ENCODE measurements around the gene WDR31. TPM values are rescaled to one million over a fixed set of nuclear protein-coding genes. Genes with fewer than 3 reads are reported as not detected.

The WDR31 gene
- polyA plus RNA-seq, 1 experiment: 0.97 TPM

DNA sequence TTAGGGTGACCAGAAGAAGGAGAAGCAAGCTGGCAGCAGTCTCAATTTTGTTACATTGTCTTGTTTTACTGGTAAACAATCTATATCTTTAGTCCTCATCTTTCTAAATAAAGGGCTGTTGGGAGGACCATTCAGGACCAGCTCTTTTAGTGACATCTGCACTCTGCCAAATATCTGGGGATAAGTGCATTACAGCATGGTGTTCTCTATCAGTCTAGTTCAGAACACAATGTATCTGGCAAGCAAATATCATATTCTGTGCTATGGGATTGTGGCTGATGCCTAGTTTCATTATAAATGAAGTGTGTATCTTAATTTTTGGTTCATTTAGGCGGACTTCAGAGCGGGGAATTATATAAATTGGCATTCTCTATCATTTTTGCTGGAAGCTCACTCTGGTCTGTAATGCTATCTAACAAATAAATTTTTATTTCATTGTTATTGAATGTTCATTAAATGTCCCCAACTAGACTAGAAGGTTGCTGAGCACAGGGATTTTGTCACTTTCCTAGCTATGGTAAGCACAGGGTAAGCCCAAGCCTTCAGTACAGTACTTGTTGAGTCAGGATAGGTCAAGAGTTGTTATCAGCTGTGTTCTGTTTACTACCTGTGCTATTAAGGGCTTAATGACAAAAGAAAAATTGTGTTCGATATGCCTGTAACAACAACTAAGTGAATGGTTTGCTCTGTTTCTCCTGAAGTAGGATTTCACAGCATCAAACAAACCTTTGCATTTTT lies 11.9 kb downstream of the WDR31 start:
- TF ChIP-seq, protein P1, sequence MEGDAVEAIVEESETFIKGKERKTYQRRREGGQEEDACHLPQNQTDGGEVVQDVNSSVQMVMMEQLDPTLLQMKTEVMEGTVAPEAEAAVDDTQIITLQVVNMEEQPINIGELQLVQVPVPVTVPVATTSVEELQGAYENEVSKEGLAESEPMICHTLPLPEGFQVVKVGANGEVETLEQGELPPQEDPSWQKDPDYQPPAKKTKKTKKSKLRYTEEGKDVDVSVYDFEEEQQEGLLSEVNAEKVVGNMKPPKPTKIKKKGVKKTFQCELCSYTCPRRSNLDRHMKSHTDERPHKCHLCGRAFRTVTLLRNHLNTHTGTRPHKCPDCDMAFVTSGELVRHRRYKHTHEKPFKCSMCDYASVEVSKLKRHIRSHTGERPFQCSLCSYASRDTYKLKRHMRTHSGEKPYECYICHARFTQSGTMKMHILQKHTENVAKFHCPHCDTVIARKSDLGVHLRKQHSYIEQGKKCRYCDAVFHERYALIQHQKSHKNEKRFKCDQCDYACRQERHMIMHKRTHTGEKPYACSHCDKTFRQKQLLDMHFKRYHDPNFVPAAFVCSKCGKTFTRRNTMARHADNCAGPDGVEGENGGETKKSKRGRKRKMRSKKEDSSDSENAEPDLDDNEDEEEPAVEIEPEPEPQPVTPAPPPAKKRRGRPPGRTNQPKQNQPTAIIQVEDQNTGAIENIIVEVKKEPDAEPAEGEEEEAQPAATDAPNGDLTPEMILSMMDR (IDR thresholded peaks at IDR 0.05; ENCODE audit: low read depth, low read length): no peak
- H3K27ac ChIP-seq (ENCODE audit: low read depth, low read length): no peak overlapping the region
- no peaks in the 10 kb centered on the region for H3K9me3 ChIP-seq (ENCODE audit: control insufficient read depth, insufficient read depth, low read length)
- no peak for DNase-seq (ENCODE audit: low read depth, low spot score)
- no peak overlapping the region for H3K4me3 ChIP-seq (ENCODE audit: low read depth, low read length)
- POLR2A ChIA-PET: no interaction called here
- H3K27me3 ChIP-seq (ENCODE audit: control insufficient read depth, insufficient read depth, low read length): no peaks in the 10 kb centered on the region
- CTCF ChIA-PET: no interaction called here

DNA sequence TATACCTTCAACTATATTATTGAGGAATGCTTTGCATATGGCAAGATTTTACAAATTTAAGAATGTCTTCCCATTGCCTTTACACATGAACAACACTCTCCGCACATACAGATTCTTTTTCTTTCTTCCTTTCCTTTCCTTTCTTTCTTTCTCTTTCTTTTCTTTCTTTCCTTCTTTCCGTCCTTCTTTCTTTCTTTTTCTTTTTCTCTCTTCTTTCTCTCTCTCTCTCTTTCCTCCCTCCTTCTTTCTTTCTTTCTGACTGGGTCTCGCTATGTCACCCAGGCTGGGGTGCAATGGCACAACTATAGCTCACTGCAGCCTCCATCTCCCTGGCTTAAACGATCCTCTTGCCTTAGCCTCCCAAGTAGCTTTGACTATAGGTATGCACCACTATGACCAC lies 13.8 kb downstream of the WDR31 start:
- TF ChIP-seq, protein P1 (IDR thresholded peaks at IDR 0.05; ENCODE audit: low read depth, low read length): no peak
- Histone ChIP-seq H3K27ac (ENCODE audit: low read depth, low read length) (no peak overlapping the region), H3K9me3 (ENCODE audit: control insufficient read depth, insufficient read depth, low read length) (no peaks in the 10 kb centered on the region), H3K27me3 (ENCODE audit: control insufficient read depth, insufficient read depth, low read length) (peaks cover 9% of the 10 kb centered on the region), H3K4me3 (ENCODE audit: low read depth, low read length) (no peak overlapping the region)
- CTCF ChIA-PET: interaction anchor here (0.9 to 1.2 kb wide), 2 partner anchors 10 to 16 kb away, joined by 4 read pairs; no protein-coding TSS in a partner anchor
- POLR2A ChIA-PET: interaction anchor here (0.7 kb wide), 1 partner anchor 175 kb away, joined by 7 read pairs; no protein-coding TSS in a partner anchor
- no peak for DNase-seq (ENCODE audit: low read depth, low spot score)

DNA sequence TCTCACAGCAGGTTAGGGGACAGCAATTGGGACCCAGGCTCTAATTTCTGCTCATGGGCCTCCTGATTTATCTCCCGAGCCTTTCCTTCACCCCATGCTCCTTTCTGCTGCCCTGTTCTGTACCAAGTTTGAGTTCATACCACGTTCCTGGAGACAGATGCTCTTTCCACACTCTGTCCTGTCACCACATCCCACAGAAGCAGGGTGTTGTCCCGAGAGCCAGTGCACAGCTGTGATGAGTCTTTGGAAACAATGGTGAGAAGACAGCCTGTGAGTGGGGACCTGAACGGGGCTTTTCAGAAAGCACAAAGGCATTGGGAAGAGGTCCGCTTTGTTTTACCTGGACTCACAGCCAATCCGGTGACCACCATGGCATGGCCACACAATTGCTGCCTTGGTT lies 17.4 kb downstream of the WDR31 start:
- no peaks in the 10 kb centered on the region for H3K9me3 ChIP-seq (ENCODE audit: control insufficient read depth, insufficient read depth, low read length)
- POLR2A ChIA-PET: no interaction called here
- peaks cover 10% of the 10 kb centered on the region for H3K27me3 ChIP-seq (ENCODE audit: control insufficient read depth, insufficient read depth, low read length)
- TF ChIP-seq, protein P1 (IDR thresholded peaks at IDR 0.05; ENCODE audit: low read depth, low read length): no peak
- H3K27ac ChIP-seq (ENCODE audit: low read depth, low read length): no peak overlapping the region
- CTCF ChIA-PET: no interaction called here
- DNase-seq (ENCODE audit: low read depth, low spot score): no peak
- H3K4me3 ChIP-seq (ENCODE audit: low read depth, low read length): no peak overlapping the region

DNA sequence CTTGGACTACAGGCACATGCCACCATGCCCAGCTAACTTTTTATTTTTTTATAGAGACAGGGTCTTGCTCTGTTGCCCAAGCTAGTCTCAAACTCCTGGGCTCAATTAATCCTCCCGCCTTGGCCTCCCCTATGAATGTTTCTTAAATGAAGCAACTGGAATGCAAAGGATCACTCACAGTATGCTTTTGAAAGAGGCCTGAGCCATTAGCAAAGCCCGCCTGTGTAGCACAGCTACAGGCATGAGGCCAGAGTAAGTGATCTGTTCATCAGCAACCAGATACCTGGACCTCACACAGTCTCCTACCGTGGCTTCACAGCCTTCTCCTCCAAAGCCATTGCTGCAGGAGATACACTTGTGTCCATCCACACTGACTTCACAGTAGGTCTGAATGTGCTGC lies 20.0 kb downstream of the WDR31 start:
- DNase-seq (ENCODE audit: low read depth, low spot score): no peak
- ChIA-PET CTCF (no interaction called here), POLR2A (no interaction called here)
- TF ChIP-seq, protein P1 (IDR thresholded peaks at IDR 0.05; ENCODE audit: low read depth, low read length): no peak
- no peak overlapping the region for H3K27ac ChIP-seq (ENCODE audit: low read depth, low read length)
- H3K27me3 ChIP-seq (ENCODE audit: control insufficient read depth, insufficient read depth, low read length): peaks cover 12% of the 10 kb centered on the region
- H3K4me3 ChIP-seq (ENCODE audit: low read depth, low read length): no peak overlapping the region
- H3K9me3 ChIP-seq (ENCODE audit: control insufficient read depth, insufficient read depth, low read length): no peaks in the 10 kb centered on the region

DNA sequence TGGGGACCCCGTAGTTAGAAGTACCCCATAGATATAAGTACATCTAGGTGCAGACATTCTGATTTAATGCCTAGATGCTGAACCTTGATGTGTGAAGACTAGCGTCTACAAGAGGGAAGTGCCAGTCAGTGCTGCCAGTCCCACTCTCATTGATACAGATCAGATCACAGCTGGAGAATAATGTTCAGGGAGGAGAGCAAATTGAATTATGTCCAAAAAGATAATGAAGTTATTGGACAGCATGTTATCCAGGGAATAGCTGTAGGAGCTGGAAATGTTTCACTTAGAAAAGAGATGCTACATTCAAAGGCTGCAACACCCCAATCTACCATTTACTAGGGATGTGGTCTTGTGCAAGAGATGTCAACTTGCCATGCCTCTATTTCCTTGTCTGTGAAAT lies 21.0 kb downstream of the WDR31 start:
- ChIA-PET CTCF (interaction anchor here (1.7 to 2.0 kb wide), 2 partner anchors 11 to 336 kb away, joined by 5 to 8 read pairs; no protein-coding TSS in a partner anchor), POLR2A (no interaction called here)
- no peak for DNase-seq (ENCODE audit: low read depth, low spot score)
- TF ChIP-seq, protein P1 (IDR thresholded peaks at IDR 0.05; ENCODE audit: low read depth, low read length): no peak
- Histone ChIP-seq H3K9me3 (ENCODE audit: control insufficient read depth, insufficient read depth, low read length) (no peaks in the 10 kb centered on the region), H3K27ac (ENCODE audit: low read depth, low read length) (no peak overlapping the region), H3K4me3 (ENCODE audit: low read depth, low read length) (no peak overlapping the region), H3K27me3 (ENCODE audit: control insufficient read depth, insufficient read depth, low read length) (peaks cover 12% of the 10 kb centered on the region)

Measured in AG04450 (cell line).